GM21390 (cell line): ENCODE measurements around the gene NRG3.

Experiments used
- ATAC-seq: cut with Tn5 transposase; IDR thresholded peaks from one replicate; pipeline ENCODE4 v1.9.1; 2021; ENCODE audit not compliant: unreplicated experiment

Gene NRG3

DNA sequence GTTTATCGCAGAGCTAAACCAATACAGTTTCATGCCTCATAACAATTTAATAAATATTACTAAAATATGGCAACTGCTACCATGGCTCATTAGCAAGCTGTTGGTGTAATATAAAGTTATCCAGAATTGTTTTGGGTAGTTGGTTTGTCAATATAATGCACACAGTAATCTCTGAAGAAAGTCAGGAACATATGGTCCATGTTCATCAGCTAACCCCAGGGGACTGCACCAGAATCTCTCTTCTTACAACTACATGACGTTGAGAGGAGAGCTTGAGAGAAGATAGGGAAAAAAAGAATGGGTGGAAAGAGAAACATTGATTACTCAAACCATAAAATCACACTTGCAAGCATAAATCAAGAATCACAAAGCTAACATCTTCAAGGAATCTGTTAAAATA is 333.7 kb downstream of the NRG3 start:
- no peak for ATAC-seq

DNA sequence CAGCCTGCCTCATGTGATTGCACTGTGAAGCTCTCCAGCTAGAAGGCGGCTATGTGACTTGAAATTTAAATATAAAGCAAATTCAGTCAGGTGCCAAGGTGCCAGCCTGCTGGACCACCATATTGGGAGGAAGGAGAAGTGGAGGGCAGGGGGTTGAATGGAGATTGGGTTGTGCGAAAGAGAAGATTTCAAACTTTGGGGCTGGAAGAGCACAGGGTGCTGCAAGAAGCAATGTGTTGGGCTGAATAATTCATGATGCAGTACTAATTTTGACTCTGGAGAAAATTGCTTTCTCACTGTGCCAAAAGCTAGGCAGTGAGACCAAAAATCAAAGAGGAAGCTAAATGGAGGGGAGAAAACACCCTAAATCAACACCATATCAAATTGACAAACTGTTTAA is 335.3 kb downstream of the NRG3 start:
- no peak for ATAC-seq

DNA sequence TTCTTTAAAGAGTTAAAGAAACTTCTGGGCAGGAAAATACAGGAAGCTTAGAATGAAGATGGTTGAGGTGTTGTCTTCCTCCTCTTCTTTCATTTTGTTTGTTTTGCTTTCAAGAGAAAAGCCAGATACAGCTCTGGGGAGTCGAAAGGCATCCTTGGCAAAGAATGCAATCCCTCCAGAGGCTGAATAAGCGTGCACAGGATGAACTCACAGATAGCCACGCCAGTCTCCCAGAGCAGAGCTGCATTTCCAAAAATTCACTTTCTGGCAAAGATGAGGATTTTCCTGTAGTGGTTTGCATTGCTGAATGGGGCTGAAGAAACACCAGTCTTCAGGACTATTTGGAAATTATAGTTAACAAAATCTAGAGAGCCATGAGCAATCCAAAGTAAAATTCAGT is 336.4 kb downstream of the NRG3 start:
- ATAC-seq = no peak

GRCh38 chr10:82212753-82213152 is 337.8 kb downstream of the NRG3 start:
- ATAC-seq = no peak

DNA sequence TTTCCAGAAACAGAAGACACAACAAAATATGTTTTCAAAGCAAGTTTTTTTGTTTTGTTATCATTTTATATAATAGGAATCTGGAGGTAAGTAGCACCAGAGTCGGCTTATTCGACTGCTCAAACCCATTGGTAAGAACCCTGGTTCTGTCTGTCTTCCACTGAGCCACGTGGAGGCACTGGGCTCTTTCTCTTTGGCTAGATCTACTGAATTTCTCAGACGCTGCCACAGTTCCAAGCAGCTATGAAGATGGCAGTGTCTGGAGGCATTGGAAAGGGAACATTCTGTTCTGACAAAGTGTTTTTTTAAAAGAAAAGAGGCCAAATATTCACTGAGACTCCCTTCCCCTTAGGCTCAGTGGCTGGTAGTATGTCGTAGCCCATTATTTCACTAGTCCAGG is 338.8 kb downstream of the NRG3 start:
- no peak for ATAC-seq

GRCh38 chr10:82221056-82221455 is 346.1 kb downstream of the NRG3 start:
- no peak for ATAC-seq

DNA sequence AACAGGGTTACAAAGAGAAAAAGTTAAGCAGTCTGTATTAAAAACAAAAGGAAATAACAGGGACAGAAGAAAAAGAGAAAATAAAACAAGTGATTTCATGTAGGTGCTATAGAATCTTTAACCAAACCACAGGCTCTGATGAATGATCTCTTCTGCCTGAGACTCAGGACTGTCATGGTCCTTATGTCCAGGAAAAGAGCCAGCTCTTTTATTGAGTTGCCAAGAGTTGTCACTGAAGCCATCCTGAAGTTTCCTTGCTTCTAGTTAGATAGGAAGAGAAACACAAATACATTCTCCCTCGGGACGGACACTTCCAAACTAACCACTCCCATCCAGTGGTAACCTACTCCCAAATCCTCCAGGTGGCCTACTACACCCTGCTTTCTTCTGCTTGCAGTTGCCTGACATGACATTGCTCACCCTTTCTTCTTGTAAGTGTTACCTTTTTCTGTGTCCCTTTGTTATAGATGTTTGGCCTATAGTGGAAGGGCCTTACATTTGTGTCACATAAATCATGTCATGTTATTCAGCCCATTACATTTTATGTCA is 346.7 kb downstream of the NRG3 start:
- ATAC-seq = no peak

GRCh38 chr10:82228701-82229100 is 353.7 kb downstream of the NRG3 start:
- ATAC-seq = no peak

DNA sequence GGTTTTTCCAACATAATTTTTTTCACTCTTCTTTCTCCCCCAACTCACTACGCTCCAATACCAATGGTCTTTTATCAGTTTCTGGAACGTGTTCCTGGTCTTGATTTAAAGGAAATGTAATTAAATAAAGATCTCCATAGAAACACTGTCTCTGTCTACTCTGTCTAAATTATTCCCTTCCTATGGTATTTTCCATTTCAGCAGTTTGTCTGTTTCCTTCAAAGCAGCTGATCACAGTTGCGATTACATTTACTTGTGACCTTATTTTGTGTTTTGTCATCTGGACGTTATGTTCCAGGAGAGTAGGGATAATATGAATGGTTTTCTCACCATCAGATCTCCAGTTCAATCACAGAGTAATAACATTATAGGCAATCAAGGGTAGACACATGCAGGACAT is 359.2 kb downstream of the NRG3 start:
- ATAC-seq = no peak

- no peak for ATAC-seq
Observed at GRCh38 chr10:82236084-82236731, 361.2 kb downstream of the NRG3 start.

GRCh38 chr10:82238291-82238690 is 363.3 kb downstream of the NRG3 start:
- no peak for ATAC-seq

DNA sequence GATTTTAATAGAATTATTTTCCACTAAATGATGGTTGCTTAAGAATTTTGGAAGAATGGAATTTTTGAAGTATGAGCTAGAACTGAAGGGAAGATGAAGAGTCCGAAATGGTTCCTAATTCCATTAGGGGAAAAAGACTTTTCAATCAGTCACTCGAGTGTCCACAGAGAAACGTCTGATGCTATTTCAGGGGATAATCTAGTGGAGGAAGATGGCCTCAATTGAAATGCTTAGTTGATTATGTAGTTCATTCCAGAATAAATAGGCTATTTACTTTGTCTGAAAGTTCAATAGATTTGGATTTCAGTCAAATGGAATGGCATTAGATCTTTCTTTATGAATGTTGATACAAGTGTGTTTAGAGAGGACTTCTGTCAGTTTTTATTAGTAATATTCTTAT is 365.4 kb downstream of the NRG3 start:
- ATAC-seq = no peak

DNA sequence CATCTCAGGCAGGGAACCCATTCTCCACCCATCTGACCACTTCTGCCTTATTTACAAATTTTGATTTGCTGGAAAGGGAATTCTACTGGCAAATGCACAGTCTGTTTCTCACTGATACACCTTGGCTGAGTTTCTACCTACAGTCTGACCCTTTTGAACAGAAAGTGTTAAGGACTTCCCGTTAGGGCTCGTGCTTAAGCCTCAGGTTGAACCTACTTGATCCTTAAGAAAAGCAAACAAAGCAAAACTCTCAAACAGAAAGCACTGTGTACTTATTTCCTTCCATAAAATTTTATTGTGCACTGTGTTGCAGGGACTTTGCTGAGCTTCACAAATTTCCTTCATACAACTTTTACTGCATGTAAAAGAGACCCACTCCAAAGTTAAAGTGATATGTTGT is 367.8 kb downstream of the NRG3 start:
- no peak for ATAC-seq

DNA sequence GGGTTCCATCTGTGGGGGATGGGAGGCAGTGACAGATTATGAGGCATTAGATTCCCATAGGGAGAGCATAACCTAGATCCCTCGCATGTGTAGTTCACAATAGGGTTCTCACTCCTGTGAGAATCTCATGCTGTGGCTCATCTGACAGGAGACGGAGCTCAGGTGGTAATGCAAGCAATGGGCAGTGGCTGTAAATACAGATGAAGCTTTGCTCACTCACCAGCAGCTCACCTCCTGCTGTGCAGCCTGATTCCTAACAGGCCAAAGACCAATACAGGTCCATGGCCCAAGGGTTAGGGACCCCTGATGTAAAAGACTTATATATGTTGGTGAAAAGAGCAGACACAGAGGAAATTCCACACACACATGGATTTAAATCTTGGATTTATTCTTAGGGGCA is 370.2 kb downstream of the NRG3 start:
- ATAC-seq = no peak

DNA sequence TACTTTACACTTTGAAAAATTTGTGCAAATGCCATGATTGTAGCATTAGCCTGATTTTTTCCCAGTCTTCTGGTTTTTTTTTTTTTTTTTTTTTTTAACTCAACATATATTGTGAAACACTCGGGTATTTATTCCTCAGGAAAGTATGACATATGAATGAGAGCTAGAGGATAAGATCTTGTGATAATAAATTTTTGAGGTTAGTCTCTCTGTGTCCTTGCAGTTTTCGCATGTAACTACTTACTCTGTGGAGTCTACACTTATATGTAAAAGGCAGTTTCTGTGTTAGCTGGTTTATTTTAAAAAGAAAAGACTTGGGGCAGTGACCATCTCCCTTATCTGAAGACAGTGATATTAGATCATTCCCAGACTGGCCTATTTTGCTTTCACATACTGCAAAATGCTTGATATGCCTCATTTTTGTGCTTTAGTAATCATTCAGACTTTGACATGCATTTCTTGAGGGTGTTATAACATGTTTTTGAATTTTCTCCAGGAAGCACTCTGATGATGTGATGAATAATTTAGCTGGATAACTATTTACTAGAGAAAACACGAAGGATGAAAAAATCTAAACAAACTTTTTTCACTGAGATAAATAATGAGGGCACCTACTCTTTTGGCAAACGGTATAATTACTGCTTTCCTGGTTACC is 371.0 kb downstream of the NRG3 start:
- no peak for ATAC-seq

DNA sequence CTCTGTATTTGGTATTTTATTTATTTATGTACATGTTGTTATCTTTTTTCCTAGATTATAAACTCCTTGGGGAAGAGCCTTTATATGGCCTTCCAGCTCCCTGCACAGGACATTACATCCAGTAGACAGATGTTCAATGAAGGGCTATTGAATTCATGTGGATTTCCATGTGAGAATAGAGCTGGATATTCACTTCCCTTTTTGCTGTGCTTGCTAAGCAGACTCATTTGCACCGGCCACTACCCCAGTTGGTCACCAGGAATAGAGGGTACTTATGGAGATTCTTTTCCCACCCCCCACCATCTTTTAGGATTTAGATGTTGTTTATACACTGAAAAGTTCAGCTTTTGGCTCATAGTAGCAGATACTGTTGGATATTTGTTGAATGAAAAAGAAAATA is 374.1 kb downstream of the NRG3 start:
- no peak for ATAC-seq

DNA sequence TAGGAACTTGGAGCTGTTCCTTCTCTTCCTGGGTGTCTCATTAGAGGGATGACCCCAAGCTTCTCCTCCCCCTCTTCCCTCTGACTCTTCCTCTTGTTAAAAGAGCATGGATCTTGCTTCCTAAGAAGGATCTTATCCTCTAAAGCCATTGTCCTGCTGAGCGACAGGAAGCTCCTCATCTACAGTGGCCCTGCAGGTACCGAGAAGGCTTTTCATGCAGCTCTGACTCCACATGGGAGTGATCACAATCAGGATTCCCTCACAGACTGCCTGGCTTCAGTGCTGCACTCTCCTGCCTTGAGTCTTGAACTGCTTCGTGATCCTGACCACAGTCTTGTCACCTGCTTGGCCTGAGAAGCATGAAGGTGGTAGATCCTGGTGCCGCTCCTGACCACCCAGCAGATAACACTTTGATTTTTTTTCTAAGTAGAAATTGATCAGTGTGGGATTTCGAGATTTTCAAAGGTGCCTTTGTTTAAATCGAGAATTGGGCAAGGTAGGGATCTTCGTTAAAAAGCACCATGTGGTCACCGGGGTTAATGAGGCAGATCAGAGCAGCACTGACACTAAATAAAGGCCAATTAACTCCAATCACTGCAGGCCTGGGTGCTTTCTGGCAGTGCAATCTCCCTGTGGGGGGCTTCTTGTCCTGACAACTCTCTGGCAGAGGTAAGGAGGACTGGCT is 376.4 kb downstream of the NRG3 start:
- no peak for ATAC-seq

DNA sequence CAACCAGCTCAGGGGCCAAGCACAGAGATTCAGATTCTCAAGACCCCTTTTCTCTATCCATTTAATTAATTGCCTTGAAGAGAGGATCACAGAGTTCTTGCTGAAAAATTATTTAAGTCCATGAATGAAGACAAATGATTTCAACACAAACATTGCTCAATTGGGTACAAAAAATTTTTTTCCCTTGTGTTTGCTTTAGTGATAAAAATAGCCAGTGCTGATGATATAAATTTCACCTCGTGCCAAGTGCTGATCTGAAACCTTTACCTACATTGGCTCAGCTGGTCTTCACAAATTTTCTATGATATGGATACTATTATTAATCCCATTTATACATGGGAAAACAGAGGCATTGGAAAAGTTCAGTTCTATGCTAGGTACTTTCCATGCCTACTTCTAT is 377.1 kb downstream of the NRG3 start:
- no peak for ATAC-seq

DNA sequence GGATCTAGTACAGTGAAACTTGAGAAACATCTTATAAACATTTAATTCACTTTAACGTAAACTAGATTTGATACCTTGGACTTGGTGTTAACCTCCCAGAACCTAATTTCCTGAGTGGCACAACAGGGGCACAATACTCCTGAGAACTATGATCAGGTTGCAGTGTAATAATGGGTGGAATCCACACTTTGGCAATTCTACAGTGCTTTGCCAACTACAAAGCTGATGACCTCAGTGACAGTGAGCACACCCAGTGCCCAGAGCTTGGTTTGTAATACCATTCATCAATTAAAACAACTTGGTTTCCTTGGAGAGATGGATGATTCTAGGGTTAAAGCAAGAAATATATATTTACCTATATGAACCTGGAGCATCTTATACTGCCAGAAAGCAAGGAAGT is 379.2 kb downstream of the NRG3 start:
- ATAC-seq = no peak

DNA sequence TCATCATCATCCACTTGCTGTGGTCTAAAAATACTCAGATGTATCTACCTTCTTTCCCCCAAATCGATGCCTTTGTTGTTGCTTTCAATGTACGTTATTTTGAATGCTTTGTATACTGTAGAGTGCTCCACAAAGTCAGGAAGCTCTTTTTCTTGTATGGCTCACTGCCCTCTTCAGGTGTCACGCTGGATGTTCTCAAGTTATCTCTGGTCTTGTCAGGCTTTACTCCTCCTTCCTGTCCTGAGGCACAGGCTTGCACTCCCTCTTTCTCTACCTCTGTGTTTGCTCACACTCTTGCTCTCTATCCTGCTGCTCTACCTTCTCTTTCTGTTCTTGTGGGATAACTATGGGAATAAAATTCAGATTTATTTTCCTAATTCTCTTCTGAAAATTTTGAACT is 381.3 kb downstream of the NRG3 start:
- ATAC-seq = no peak

DNA sequence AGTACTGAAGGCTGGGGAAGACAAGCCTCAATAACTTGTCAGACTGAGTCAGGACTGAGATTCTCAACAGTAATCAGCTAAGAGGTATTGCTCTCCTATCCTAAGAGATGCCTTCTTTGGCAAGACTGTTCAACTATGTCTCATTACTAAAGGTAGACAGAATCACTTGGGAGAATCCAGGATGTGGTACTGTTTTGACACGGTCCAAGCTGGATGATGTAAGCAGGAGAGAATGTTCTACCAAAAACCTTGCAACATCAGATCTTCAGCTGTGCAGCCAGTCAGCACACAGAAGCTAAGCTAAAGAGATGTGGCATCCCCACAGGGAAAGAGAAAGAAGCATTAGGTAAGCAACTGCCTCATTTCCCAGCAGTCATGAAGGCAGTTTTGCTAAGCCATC is 391.4 kb downstream of the NRG3 start:
- no peak for ATAC-seq

DNA sequence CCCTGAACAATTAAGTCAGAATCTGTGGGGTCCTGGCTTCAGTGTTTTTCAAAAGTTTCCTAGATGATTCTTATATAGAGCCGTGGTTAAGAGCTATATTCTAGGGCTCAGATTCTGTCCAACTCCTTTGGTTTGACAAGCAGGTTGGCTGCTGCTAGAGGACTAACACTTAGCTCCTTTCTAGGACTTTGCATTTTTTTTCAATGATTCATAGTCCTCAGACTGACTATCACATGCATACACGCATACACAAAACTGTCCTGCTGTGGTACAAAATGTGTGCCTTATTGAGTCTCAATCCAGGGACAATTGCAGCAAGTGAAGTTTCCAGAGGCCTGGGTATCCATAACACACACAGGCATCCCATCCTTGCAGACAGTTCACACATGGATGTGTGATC is 392.0 kb downstream of the NRG3 start:
- ATAC-seq = no peak
